Activated CD8-positive, alpha-beta memory T cell treated with anti-CD3 and anti-CD28 coated beads, Interleukin-2, amount 10 ng/mL, durations not matched to agents 7 days and 5 days (primary cell): Measurements from ENCODE around the gene RHBG. TPM values are rescaled to one million over a fixed set of nuclear protein-coding genes. Genes with fewer than 3 reads are reported as not detected.

Source experiments
- ATAC-seq: fragments of 150-1000 bp; cut with Tn5 transposase; one replicate; pipeline ENCODE4 v1.10.0; 2021; ENCODE audit warnings: moderate library complexity
- CTCF ChIA-PET: fragments of 350-600 bp; sonication (Branson Sonifier 250); formaldehyde crosslinking; loops from one replicate; lab custom pipeline; 2021; ENCODE audit warnings: antibody characterized with exemption; lab: Charles Lee
- DNase-seq: peaks from one replicate; pipeline ENCODE4 v3.0.0-alpha.2; 2020
- H3K27ac Mint-ChIP-seq: one replicate; pipeline ENCODE4 v1.8.0; 2021; ENCODE audit warnings: mild to moderate bottlenecking, mixed read lengths
- H3K27me3 Mint-ChIP-seq: one replicate; pipeline ENCODE4 v1.8.0; 2021; ENCODE audit warnings: mixed read lengths
- H3K36me3 Mint-ChIP-seq: one replicate; pipeline ENCODE4 v1.8.0; 2021; ENCODE audit warnings: mild to moderate bottlenecking, mixed read lengths
- H3K4me1 Mint-ChIP-seq: one replicate; pipeline ENCODE4 v1.8.0; 2021; ENCODE audit warnings: mixed read lengths
- H3K4me3 Mint-ChIP-seq: one replicate; pipeline ENCODE4 v1.8.0; 2021; ENCODE audit warnings: mild to moderate bottlenecking, moderate library complexity, mixed read lengths
- H3K9me3 Mint-ChIP-seq: one replicate; pipeline ENCODE4 v1.8.0; 2022; ENCODE audit warnings: low read depth, mixed read lengths
- total RNA-seq, 2 experiments: library from RNA; stranded (reverse); gene quantifications; one replicate each; pipeline ENCODE4 v1.2.3, GENCODE V29; 2021

RHBG gene
- total RNA-seq, 2 experiments from 2014 or later, result not detected

DNA sequence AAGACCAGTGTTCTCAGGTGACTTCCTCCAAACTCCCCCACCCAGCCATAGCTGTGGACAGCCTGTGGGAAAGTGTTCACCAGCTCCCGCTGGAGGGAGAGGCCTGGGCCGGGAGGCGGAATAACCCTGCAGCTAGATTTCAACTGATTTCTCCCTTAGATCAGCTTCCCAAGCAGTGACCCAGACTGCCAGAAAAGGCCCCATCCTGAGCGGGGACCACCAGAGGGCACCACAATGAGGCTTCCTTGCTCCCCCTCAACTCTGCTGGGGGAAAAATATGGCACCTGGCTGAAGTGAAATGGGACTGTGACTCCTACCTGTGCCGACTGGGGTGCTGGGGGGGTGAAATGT, 50.8 kb downstream of the RHBG start:
- H3K4me1 Mint-ChIP-seq, result peaks cover 18% of the 10 kb centered on the region
- H3K27me3 Mint-ChIP-seq, result peaks cover 90% of the 10 kb centered on the region
- H3K4me3 Mint-ChIP-seq, result peak overlapping the region; percentile 79
- ATAC-seq, result peak; percentile 28
- peak; percentile 45 for DNase-seq
- CTCF ChIA-PET, result interaction anchor here (0.7 to 3.8 kb wide), 8 partner anchors 9 to 174 kb away, joined by 3 to 42 read pairs (median 4); no protein-coding TSS in a partner anchor
- H3K36me3 Mint-ChIP-seq, result peaks cover 2% of the 10 kb centered on the region
- H3K9me3 Mint-ChIP-seq, result no peaks in the 10 kb centered on the region
- H3K27ac Mint-ChIP-seq, result no peak overlapping the region

- ATAC-seq (peak; percentile 79), DNase-seq (peak; percentile 57)
- Mint-ChIP-seq H3K27ac (peak overlapping the region; percentile 45), H3K4me1 (peaks cover 18% of the 10 kb centered on the region), H3K36me3 (peaks cover 2% of the 10 kb centered on the region), H3K27me3 (peaks cover 91% of the 10 kb centered on the region), H3K4me3 (peak overlapping the region; percentile 79), H3K9me3 (no peaks in the 10 kb centered on the region)
- CTCF ChIA-PET, result interaction anchor here (0.7 to 3.8 kb wide), 8 partner anchors 8 to 174 kb away, joined by 3 to 42 read pairs (median 4); no protein-coding TSS in a partner anchor
Observed at GRCh38 chr1:156420205-156421061, 51.4 kb downstream of the RHBG start.

DNA sequence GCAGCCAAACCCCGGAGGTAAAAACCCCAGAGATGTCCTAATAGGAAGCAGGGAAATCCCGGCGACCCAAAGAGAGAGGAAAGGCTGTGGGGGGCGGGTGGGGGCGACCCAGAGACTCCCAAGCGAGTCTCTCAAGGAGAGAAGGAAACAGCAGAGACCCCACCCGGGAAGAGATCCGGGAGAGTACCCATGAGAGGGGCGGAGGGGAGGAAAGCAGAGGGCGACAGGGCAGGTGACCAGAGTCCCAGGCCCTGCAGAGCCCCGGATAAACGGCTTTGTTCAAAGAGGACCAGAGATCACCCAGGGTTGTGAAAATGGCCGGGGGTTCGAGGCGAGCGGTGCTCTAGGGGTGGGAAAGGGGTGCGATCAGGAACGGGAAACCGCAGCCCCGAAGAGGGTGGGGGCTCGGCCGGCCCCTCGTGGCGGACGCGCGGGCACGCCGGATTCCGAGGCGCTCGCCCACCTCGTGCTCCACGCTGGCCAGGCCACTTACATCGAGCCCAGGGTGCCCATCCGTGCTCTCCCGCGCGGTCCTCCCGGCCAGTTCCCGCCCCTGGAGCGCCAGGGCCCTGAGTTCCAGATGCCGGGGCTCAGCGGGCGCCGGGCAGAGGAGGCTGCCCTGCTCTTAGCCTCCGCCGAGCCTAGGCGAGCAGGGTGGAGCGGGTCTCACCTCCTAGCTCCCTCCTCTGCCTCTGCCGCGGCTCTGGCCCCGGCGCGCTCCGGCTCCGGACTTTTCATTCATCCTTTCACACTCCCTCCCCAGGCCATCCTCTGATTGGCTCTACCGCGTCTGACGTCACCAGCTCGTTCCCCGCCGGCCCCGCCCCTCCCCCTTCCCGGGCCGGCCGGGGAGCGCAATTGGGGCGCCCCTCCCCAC, 52.3 kb downstream of the RHBG start:
- Mint-ChIP-seq H3K9me3 (no peaks in the 10 kb centered on the region), H3K27ac (no peak overlapping the region), H3K4me3 (peak overlapping the region; percentile 79), H3K4me1 (peaks cover 18% of the 10 kb centered on the region), H3K27me3 (peaks cover 91% of the 10 kb centered on the region), H3K36me3 (peaks cover 2% of the 10 kb centered on the region)
- ATAC-seq (peak; percentile 82), DNase-seq (peak; percentile 84)
- CTCF ChIA-PET, result interaction anchor here (0.9 to 7.2 kb wide), 6 partner anchors 11 to 206 kb away, joined by 3 to 58 read pairs (median 6); no protein-coding TSS in a partner anchor

DNA sequence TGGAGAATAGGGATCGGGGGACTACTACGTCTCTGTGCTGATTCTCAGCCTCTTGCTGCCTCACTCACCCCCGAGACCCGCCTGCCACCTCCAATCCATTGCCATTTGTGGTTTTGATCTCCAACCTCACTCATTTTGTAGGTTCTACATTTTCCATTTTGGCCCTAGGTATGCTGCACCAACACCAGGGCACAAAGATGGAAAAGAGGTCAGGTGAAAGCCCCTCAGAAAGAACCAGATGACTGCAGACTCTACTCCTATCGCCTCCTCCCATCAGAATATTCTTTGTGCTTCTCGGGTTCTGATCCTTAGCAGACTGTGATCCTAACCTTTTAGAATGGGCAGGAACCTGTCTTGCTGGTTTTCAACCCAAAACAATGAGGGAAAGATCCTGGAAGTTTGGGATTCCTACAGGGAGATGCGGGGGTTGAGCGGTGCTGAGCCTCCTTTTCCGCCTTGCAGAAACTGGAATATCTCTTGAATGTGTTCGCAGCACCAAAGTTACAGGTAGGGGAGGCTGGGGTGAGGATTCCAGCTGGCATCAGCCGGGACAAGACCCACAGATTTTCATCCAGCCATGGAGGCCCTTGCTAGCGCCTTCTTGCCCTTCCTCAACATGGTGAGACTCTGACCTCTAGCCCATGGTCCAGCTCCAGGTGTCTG, 53.1 kb downstream of the RHBG start:
- no peak for DNase-seq
- peaks cover 92% of the 10 kb centered on the region for H3K27me3 Mint-ChIP-seq
- H3K9me3 Mint-ChIP-seq, result no peaks in the 10 kb centered on the region
- peaks cover 2% of the 10 kb centered on the region for H3K36me3 Mint-ChIP-seq
- peak overlapping the region; percentile 45 for H3K4me3 Mint-ChIP-seq
- H3K4me1 Mint-ChIP-seq, result peaks cover 18% of the 10 kb centered on the region
- CTCF ChIA-PET, result interaction anchor here (0.9 to 7.2 kb wide), 8 partner anchors 10 to 205 kb away, joined by 3 to 58 read pairs (median 6); no protein-coding TSS in a partner anchor
- no peak for ATAC-seq
- H3K27ac Mint-ChIP-seq, result no peak overlapping the region

GRCh38 chr1:156422602-156423091, 53.6 kb downstream of the RHBG start:
- H3K27me3 Mint-ChIP-seq, result peaks cover 92% of the 10 kb centered on the region

GRCh38 chr1:156423422-156424352, 54.7 kb downstream of the RHBG start:
- no peaks in the 10 kb centered on the region for H3K9me3 Mint-ChIP-seq
- CTCF ChIA-PET, result interaction anchor here (0.9 to 7.2 kb wide), 5 partner anchors 9 to 201 kb away, joined by 3 to 58 read pairs (median 6); no protein-coding TSS in a partner anchor
- no peak overlapping the region for H3K27ac Mint-ChIP-seq
- peaks cover 93% of the 10 kb centered on the region for H3K27me3 Mint-ChIP-seq
- H3K4me3 Mint-ChIP-seq, result no peak overlapping the region
- H3K4me1 Mint-ChIP-seq, result peaks cover 18% of the 10 kb centered on the region
- DNase-seq (no peak), ATAC-seq (no peak)
- H3K36me3 Mint-ChIP-seq, result peaks cover 2% of the 10 kb centered on the region

More at GRCh38 chr1:156422602-156423091, 53.6 kb downstream of the RHBG start:
- Mint-ChIP-seq H3K27ac (no peak overlapping the region), H3K9me3 (no peaks in the 10 kb centered on the region), H3K4me1 (peaks cover 18% of the 10 kb centered on the region), H3K36me3 (peaks cover 2% of the 10 kb centered on the region), H3K4me3 (no peak overlapping the region)
- DNase-seq (no peak), ATAC-seq (no peak)
- CTCF ChIA-PET, result interaction anchor here (0.9 to 7.2 kb wide), 6 partner anchors 10 to 205 kb away, joined by 3 to 58 read pairs (median 6); no protein-coding TSS in a partner anchor

DNA sequence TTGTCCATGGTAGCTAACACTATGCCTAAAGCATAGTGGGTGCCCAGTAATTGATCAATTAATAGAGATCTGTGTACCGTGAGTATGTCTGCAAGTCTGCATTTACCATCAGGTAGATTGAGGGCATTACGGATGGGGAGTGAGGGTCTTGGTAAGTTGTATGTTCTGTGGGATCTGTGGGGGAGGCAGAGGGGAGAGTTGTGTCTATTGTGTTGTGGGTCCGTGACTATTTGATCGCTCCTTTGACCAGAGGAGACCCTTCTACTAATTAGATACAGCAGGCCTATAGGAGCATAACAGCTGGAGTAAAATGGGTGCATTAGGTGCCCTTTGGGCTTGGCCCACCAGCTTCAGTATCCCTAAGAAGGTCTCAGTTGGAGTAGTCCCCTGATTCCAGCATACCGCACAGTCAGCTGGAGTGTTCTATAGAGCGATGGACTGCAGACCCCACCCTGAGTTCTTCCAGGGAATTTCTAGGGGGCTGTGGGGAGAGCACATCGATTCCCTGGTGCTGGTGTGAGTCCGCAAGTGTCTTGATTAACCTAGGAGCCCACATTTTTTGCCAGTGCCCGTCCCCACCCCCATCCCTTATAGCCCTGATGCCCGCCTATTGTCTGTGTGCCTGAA, 55.9 kb downstream of the RHBG start:
- CTCF ChIA-PET, result interaction anchor here (0.5 to 7.2 kb wide), 3 partner anchors 21 to 331 kb away, joined by 3 to 58 read pairs (median 25); no protein-coding TSS in a partner anchor
- Mint-ChIP-seq H3K4me3 (no peak overlapping the region), H3K27me3 (peaks cover 93% of the 10 kb centered on the region), H3K9me3 (no peaks in the 10 kb centered on the region), H3K4me1 (peaks cover 14% of the 10 kb centered on the region), H3K27ac (no peak overlapping the region), H3K36me3 (no peaks in the 10 kb centered on the region)
- no peak for DNase-seq
- no peak for ATAC-seq

GRCh38 chr1:156425943-156426342, 56.9 kb downstream of the RHBG start:
- DNase-seq, result no peak
- no peak overlapping the region for H3K27ac Mint-ChIP-seq
- no peaks in the 10 kb centered on the region for H3K36me3 Mint-ChIP-seq
- no peak overlapping the region for H3K4me3 Mint-ChIP-seq
- peaks cover 8% of the 10 kb centered on the region for H3K4me1 Mint-ChIP-seq
- no peak for ATAC-seq
- H3K27me3 Mint-ChIP-seq, result peaks cover 91% of the 10 kb centered on the region
- no peaks in the 10 kb centered on the region for H3K9me3 Mint-ChIP-seq
- CTCF ChIA-PET, result interaction anchor here (1.7 to 7.2 kb wide), 3 partner anchors 20 to 40 kb away, joined by 7 to 58 read pairs (median 25); no protein-coding TSS in a partner anchor

- Mint-ChIP-seq H3K4me1 (no peaks in the 10 kb centered on the region), H3K4me3 (no peak overlapping the region), H3K36me3 (no peaks in the 10 kb centered on the region), H3K27me3 (peaks cover 94% of the 10 kb centered on the region), H3K9me3 (no peaks in the 10 kb centered on the region), H3K27ac (no peak overlapping the region)
- CTCF ChIA-PET, result interaction anchor here (0.9 to 7.2 kb wide), 3 partner anchors 13 to 42 kb away, joined by 3 to 58 read pairs (median 13); no protein-coding TSS in a partner anchor
- no peak for DNase-seq
- no peak for ATAC-seq
Observed at GRCh38 chr1:156427957-156428356, 58.9 kb downstream of the RHBG start.

DNA sequence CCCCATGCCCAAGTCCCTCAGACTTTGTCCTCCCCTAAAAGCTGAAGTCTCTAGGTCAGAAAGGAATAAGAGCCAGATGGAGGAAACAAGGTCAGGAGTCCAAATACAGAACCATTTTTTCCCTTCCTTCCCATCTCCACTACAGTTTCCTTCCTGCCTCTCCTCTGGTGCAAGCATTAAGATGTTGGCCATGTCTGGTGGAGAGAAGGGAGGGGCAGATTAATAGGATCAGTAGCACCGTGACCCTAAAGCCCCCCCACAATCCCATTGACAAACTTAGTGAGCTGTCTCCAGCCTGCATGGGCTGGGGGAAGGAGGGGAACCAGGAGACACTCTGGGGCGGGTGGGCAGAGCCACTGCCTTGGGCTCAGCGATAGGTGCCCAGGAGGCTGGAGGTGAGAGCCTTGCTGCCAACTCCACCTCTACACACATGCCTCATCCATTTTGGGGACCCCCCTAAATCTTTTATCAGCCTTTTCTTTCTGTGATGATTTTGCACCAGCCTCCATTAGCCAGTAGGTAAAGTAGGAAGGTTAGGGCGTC, 59.8 kb downstream of the RHBG start:
- H3K9me3 Mint-ChIP-seq, result no peaks in the 10 kb centered on the region
- no peak overlapping the region for H3K4me3 Mint-ChIP-seq
- no peaks in the 10 kb centered on the region for H3K36me3 Mint-ChIP-seq
- ATAC-seq (no peak), DNase-seq (no peak)
- CTCF ChIA-PET, result interaction anchor here (0.9 to 9.0 kb wide), 4 partner anchors 9 to 44 kb away, joined by 3 to 107 read pairs (median 8); no protein-coding TSS in a partner anchor
- no peak overlapping the region for H3K27ac Mint-ChIP-seq
- no peaks in the 10 kb centered on the region for H3K4me1 Mint-ChIP-seq
- H3K27me3 Mint-ChIP-seq, result peaks cover 94% of the 10 kb centered on the region
